Cardiac septum (tissue), 1 donor: ENCODE measurements around the gene IPO11. TPM values are rescaled to one million over a fixed set of nuclear protein-coding genes. Genes with fewer than 3 reads are reported as not detected.
"Not testable (repeated sequence)": the region's sequence is repeated elsewhere in the genome, so short reads cannot be mapped to it uniquely, and the experiment has no call there.

ENCODE experiments used
- DNase-seq: peaks from one replicate; pipeline ENCODE4 v3.0.0-alpha.2; 2020; ENCODE audit warnings: low spot score
- intact Hi-C: fragments of 100-400 bp; cut with DNase I; formaldehyde crosslinking; loops from one replicate; pipeline ENCODE4 v1.14.0; 2022
- total RNA-seq: library from RNA; stranded (reverse); fragmentation: NEBNext Ultra II Directional; extraction: Animal tissue kit (Norgen Biotek cat#: 25700); gene quantifications from one replicate; pipeline ENCODE4 v1.2.1, GENCODE V29; 2021
- donor health status: DM: no; HTN: no; CAD: no.

The IPO11 gene
- total RNA-seq, 1 donor from 2014 or later, result 27.4 TPM

DNA sequence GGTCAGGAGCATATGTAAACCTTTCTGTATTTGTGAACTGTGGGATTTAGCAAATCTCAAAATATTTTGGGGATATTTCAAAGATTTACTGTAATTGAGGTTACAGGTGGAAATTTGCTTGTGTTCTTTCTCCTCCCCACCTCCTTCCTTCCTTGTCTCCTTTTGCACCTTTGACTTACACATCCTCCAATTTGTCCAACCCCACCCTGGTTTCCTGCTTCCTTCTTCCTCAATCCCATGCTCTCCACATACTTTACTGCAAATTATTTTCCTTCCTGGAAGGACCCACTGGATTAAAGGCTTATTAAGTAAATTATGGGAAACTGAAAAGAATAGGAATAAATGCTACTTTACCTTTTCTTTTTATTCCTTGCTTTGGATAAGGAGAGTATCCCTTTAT is 91.6 kb downstream of the IPO11 start:
- DNase-seq, result no peak
- intact Hi-C loops, result no loop called here

DNA sequence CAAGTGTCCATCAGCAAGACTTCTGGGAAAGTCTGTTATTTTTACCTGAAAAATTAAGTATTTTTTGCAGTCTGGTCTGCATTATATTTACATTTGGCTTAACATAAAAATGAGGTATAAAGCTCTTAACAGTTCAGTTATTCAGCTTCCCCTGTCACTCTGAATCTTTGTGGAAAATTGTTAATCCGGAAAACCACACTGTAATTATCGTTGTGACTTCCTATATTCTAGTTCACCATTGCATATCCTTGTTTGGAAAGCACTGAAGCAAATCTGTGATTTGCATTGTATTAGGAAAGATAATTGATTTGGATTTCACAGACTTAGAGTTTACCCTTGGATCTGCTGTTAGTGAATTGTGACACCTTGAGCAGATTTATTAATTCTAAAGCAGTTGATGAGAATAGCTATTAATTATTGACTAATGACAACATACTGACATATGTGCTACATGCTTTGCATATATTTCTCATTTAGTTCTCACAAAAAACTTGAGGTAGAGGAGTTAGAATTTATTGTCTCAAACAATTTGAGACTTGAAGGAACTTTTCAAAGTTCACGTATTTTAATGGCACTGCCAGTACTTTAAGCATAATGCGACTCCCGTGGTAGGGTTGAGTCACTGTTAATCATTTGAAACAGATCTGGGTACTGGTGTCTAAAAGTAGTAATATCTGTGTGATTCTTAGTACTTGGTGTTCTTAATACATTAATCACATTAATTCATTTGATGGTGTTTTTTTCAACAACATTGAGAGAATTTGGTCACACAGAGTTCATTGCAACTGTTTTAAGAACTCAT is 94.3 kb downstream of the IPO11 start:
- intact Hi-C loops, result no loop called here
- DNase-seq, result no peak

DNA sequence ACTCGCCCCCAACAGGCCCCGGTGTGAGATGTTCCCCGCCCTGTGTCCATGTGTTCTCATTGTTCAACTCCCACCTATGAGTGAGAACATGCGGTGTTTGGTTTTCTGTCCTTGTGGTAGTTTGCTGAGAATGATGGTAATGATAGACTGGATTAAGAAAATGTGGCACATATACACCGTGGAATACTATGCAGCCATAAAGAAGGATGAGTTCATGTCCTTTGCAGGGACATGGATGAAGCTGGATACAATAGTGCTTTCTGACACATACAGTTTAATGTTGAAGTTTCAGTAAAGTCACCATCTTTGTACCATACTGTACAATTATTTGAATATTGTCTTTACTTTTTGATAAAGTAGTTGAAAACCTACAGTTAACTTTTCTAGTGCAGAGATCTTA is 96.2 kb downstream of the IPO11 start:
- intact Hi-C loops, DNase-seq: not testable (repeated sequence)

DNA sequence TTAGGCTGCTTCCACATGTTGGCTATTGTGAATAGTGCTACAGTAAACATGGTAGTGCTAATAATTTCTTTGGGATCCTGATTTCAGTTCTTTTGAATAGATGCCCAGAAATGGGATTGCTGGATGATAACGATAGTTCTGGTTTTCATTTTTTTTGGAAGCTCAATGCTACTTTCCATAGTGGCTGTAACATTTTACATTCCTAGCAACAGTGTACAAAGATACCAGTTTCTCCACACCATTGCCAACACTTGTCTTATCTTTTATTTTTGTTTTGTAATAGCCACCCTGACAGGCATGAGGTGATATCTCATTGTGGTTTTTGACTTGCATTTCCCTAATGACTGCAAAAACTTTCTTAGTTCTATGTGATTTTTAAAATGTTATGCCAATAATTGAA is 97.2 kb downstream of the IPO11 start:
- intact Hi-C loops, result no loop called here
- no peak for DNase-seq

DNA sequence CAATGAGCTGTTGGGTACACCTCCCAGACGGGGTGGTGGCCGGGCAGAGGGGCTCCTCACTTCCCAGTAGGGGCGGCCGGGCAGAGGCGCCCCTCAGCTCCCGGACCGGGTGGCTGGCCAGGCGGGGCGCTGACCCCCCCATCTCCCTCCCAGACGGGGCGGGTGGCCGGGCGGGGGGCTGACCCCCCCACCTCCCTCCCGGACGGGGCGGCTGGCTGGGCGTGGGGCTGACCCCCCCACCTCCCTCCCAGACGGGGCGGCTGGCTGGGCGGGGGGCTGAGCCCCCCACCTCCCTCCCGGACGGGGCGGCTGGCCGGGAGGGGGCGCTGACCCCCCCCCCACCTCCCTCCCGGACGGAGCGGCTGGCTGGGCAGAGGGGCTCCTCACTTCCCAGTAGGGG is 100.5 kb downstream of the IPO11 start:
- DNase-seq, intact Hi-C loops: not testable (repeated sequence)

DNA sequence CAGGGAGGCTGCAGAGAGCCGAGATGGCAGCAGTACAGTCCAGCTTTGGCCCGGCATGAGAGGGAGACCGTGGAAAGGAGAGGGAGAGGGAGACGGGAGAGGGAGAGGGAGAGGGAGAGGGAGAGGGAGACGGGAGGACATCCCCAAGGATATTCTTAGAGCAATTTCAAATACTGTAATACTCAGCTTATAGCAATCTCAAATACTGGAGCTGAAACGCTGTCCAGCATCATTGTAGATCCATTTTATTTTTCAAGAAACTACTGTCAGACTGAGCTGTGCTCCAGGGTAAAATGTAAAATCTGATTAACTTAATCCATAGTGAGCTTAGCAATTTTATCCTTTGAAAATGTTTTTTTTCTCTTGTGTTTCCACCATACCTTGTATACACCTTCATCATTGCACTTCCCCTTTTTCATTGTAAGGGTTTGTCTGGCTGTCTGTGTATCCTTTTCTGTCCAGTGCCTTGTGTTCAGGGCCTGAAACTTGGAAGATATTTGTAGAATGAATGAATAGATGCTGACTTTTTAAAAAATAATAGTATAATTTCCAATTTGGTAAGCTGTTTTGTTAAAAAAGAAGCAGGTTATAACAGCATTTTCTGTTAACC is 102.1 kb downstream of the IPO11 start:
- intact Hi-C loops, result no loop called here

GRCh38 chr5:62520812-62521211 is 108.2 kb downstream of the IPO11 start:
- DNase-seq, result not testable (repeated sequence)

More for the DNA sequence above, 102.1 kb downstream of the IPO11 start:
- DNase-seq, result no peak

DNA sequence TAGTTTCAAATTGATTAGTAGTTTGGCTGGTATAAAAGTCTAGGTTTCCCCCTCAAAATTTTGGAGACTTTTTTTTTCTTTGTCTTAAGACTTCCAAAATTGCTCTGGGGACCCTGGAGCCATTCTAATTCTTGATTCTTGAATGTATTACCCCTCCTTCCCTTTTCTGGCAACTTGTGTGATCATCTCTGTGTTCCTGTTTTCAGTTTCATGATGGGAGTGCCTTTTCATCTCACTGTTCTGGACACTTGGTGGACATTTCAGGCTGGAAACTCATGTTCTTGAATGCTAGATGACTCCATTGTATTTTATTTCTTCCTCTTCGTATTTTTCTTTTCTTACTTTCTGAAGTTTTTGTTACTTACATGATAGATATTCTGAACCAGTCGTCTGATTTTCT is 108.8 kb downstream of the IPO11 start:
- no peak for DNase-seq
- intact Hi-C loops, result no loop called here

More at GRCh38 chr5:62520812-62521211, 108.2 kb downstream of the IPO11 start:
- intact Hi-C loops, result not testable (repeated sequence)

DNA sequence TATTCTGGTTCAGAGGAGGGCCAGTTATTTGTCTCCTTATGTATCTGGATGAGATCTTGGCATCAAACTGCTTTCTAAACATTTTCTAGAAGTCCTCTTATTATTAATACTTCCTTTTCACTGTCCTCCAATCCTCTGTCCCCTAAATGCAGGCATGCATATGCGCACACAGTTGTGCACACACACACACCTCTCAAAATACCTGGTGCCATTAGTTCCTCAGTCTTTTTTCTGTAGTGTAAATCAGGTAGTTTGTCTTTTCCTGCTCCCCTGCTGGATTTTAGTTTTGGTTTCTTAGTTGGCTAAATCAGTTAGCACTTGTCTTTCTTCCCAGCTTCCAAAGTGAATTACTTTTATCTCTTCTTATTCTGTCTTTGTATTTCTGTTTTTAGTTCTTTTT is 110.2 kb downstream of the IPO11 start:
- intact Hi-C loops, result no loop called here
- no peak for DNase-seq

- no peak for DNase-seq
- intact Hi-C loops, result no loop called here
Observed at GRCh38 chr5:62533597-62533996, 121.0 kb downstream of the IPO11 start.

- intact Hi-C loops, result no loop called here
- no peak for DNase-seq
Observed at GRCh38 chr5:62534461-62535236, 122.1 kb downstream of the IPO11 start.

DNA sequence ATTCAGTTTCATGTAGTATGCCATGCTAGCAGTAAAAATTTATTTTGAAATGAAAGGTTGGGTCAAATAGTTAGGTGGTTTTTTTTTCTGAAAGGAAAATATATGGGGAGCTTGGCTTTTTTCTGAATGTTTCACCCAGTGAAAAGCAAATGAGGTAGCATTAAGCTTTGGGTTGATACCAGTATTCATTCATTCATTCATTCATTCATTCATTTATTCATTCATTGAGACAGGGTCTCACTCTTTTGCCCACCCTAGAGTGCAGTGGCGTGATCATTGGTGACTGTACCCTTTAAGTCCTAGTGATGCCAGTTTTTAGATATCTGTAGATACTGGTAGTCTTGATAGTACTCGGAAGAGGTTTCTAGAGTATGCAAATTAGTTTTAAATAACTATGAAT is 123.7 kb downstream of the IPO11 start:
- no peak for DNase-seq

DNA sequence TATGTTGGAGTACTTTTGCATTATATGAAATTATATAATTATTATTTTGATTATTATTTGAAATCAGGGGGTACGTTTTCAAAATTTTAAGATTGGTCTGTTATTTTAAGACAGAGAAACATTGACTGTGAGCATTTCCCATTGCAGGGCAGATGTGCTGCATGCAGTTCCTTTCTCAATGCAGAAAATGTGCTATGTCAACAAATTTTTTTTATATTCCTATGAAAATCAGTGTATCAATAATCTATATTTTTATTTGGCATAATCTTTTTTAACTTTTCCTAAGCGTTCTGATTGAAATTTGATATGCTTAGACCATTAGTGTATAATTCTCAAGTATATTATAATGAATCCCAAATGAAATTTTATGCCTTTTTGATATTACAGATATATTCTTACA is 124.2 kb downstream of the IPO11 start:
- DNase-seq, result no peak
- intact Hi-C loops, result no loop called here

More for the DNA sequence above, 123.7 kb downstream of the IPO11 start:
- intact Hi-C loops, result no loop called here

DNA sequence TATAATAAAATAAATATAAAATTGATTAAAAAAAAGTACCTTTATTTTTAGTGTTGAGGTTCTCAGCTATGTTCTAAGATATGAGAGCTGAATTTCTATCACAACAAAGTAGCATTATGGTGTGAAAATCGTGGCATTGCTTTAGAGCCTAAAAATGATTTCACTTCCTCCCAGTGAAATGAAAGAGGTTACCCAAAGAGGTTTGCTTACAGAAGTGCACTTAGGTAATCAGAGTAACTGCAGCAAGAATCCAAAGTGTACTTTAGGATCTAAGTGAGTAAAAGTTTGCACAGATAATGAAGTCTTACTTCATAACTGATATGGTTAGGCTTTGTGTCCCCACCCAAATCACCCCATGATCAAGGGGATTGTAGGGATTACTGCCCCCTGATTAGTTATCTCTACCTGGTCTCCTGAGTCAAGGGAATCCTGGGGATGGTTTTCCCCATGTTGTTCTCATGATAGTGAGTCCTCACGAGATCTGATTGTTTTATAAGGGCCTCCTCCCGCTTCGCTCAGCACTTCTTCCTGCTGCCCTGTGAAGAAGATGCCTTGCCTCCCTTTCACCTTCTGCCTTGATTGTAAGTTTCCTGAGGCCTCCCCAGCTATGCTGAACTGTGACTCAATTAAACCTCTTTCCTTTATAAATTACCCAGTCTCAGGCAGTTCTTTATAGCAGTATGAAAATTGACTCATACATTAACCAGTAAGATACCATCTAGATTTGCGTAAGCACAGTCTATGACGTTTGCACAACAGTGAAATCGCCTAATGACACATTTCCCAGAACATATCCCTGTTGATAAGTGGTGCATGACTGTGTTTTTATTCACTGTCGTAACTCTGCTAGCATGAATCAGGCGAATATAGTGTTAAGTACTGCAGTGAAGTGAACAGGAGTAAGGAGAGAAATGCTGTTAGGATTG is 125.7 kb downstream of the IPO11 start:
- intact Hi-C loops, result no loop called here
- no peak for DNase-seq

- DNase-seq, result no peak
- intact Hi-C loops, result no loop called here
Observed at GRCh38 chr5:62542720-62543119, 130.2 kb downstream of the IPO11 start.

- no peak for DNase-seq
- intact Hi-C loops, result no loop called here
Observed at GRCh38 chr5:62547945-62548630, 135.5 kb downstream of the IPO11 start.

DNA sequence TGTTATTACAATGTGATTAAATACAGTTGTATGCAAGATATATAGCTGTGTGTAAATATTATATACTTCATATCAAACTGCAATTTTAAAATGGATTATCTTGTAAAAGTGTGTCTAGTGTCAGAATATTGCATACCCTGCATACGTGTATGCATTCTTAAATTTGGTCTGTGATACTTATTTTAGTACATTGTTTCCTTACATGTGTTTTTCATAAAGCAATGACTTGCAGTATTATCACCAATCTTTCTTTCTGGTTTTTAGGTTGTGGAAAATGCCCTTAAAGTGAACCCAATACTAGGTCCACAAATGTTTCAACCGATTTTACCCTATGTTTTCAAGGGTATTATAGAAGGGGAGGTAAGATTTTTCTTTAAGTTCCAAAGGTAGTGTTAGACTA is 137.5 kb downstream of the IPO11 start:
- intact Hi-C loops, result no loop called here
- DNase-seq, result no peak

GRCh38 chr5:62555930-62556329 is 143.4 kb downstream of the IPO11 start:
- no peak for DNase-seq
- intact Hi-C loops, result no loop called here

- intact Hi-C loops, result no loop called here
- no peak for DNase-seq
Observed at GRCh38 chr5:62558941-62559340, 146.4 kb downstream of the IPO11 start.
